ENCODE data around the gene CAB39L.
A peak's percentile ranks its signal among the peaks of the same experiment; 100 is the strongest.

CAB39L gene

DNA sequence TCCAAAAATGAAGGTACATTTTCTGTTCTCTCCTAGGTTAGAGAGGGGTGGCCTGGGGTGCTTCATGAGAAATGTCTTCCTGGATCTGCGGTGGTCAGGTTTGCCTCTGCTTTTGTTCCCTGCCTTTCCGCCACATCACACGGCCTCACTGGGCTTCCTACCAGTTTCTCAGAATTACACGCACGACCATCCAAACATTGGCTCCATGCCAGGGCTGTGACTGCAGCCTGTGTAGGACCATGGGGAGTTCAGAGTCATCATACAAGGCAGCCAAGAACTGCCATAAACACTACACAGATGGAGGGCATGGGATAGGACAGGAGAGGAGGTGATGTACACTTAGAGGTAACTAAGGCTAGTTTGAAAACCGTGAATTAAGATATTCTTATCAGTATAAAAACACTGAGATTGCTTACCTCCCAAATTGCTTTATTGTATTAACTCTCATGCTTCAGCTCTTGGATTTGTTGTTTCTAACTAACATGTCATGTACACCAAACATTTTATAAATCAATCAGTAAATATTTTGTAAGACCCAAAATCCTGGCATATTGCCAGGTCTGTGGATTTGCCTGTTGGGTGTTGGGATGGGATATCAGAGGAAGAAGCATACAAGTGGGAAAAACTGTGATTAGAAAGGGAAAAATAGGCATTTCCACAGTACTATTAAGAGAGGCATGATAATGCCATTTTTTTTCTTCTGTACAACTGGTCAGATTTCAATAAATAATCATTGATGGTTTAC lies 150.9 kb downstream of the CAB39L start:
- peak; percentile 92 for DNase-seq (ENCODE audit: low read depth)
- TF ChIP-seq, protein P1, sequence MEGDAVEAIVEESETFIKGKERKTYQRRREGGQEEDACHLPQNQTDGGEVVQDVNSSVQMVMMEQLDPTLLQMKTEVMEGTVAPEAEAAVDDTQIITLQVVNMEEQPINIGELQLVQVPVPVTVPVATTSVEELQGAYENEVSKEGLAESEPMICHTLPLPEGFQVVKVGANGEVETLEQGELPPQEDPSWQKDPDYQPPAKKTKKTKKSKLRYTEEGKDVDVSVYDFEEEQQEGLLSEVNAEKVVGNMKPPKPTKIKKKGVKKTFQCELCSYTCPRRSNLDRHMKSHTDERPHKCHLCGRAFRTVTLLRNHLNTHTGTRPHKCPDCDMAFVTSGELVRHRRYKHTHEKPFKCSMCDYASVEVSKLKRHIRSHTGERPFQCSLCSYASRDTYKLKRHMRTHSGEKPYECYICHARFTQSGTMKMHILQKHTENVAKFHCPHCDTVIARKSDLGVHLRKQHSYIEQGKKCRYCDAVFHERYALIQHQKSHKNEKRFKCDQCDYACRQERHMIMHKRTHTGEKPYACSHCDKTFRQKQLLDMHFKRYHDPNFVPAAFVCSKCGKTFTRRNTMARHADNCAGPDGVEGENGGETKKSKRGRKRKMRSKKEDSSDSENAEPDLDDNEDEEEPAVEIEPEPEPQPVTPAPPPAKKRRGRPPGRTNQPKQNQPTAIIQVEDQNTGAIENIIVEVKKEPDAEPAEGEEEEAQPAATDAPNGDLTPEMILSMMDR (IDR thresholded peaks at IDR 0.05; ENCODE audit: low read length, missing control alignments) = no peak
- H3K4me3 ChIP-seq (replicated peaks; ENCODE audit: low read depth, low read length) = no peak overlapping the region

DNA sequence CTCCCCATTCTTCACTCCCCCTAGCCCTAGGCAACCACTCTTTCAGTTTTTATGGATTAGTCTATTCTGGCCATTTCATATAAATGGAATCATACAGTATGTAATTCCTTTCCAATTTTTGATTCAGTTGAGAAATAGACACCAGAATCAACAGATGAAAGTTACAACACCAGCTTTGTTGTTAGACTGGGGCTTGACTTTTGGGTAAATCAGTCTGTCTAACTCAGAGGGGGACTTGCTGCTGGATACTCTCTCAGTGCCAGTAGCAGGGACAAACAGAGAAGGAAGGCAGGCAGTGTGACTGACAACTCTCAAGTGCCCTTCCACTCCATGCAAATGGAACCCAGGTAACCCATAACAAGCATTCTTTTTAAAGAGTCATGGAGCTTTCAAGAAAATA lies 155.4 kb downstream of the CAB39L start:
- H3K4me3 ChIP-seq (replicated peaks; ENCODE audit: low read depth, low read length) = no peak overlapping the region
- TF ChIP-seq, protein P1 (IDR thresholded peaks at IDR 0.05; ENCODE audit: low read length, missing control alignments) = no peak
- DNase-seq (ENCODE audit: low read depth) = no peak

DNA sequence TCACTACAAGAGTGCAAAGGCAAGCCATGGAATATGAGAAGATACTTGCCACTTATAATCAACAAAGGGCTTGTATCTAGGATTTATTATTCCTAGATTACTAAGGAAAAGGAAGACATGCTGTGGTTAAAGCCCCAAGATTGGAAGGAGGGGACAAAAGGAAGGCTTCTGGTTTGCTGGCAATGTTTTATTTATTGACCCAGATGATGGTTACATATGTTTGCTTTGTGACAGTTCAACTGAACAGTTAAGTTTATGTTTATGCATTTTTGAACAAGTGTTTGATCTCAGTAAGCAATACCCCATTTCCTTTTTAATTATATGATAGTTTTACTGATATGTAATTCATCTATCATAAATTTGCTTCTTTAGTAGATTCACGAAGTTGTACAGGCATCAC lies 155.9 kb downstream of the CAB39L start:
- TF ChIP-seq, protein P1 (IDR thresholded peaks at IDR 0.05; ENCODE audit: low read length, missing control alignments) = no peak
- H3K4me3 ChIP-seq (replicated peaks; ENCODE audit: low read depth, low read length) = no peak overlapping the region
- DNase-seq (ENCODE audit: low read depth) = no peak

DNA sequence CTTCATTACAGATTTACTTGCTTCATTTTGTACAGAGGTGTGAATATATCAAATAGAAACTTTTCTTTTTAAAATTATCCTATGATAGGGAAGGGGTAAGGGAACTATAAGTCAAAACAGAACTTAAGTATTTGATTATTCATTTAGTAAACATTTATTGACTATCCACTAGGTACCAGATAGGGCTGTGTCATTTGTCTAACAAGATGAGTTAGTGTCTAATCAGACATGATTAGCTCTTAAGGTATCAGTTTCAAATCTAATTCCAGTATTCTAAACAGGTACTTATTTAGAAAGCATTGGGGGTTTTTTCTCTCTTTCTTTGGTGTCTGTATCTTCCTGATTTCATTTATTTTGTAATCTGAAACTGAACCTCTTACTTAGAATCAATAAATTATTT lies 164.0 kb downstream of the CAB39L start:
- TF ChIP-seq, protein P1 (IDR thresholded peaks at IDR 0.05; ENCODE audit: low read length, missing control alignments) = no peak
- H3K4me3 ChIP-seq (replicated peaks; ENCODE audit: low read depth, low read length) = no peak overlapping the region
- DNase-seq (ENCODE audit: low read depth) = no peak

DNA sequence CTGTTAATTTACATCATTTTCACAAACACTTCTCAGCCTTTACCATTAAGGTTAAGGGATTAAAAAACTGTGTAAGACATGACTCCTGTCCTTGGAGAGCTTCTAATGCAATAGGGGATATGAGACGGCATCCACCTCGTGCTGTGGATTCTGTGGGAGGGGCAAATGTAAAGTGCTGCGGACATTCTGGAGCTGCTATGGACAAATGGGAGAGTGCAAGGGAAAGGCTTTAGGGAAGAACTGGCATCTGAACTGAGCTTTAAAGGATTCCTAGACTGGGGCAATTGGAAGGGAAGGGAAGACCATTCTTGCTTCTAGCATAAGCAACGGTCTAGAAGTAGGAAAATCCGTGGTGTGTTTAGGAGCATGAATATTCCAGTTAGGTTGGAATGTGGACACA lies 164.8 kb downstream of the CAB39L start:
- H3K4me3 ChIP-seq (replicated peaks; ENCODE audit: low read depth, low read length) = no peak overlapping the region
- TF ChIP-seq, protein P1 (IDR thresholded peaks at IDR 0.05; ENCODE audit: low read length, missing control alignments) = no peak
- no peak for DNase-seq (ENCODE audit: low read depth)

DNA sequence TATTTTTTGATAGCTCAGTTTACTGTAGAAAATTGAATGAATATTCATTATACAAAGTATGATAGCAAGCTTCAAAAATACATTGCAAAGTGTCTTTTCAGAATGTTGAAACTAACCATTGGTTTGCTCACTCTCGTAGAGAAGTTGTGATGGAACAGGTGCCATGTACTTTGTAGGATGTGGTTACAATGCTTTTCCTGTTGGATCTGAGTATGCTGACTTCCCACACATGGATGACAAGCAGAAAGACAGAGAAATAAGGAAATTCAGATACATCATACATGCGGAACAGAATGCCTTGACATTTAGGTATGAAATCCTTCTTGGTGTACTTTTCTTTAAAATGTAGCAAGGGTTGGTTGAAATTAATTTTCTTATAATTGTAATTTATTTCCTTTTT lies 165.7 kb downstream of the CAB39L start:
- TF ChIP-seq, protein P1 (IDR thresholded peaks at IDR 0.05; ENCODE audit: low read length, missing control alignments) = no peak
- DNase-seq (ENCODE audit: low read depth) = no peak
- H3K4me3 ChIP-seq (replicated peaks; ENCODE audit: low read depth, low read length) = no peak overlapping the region

DNA sequence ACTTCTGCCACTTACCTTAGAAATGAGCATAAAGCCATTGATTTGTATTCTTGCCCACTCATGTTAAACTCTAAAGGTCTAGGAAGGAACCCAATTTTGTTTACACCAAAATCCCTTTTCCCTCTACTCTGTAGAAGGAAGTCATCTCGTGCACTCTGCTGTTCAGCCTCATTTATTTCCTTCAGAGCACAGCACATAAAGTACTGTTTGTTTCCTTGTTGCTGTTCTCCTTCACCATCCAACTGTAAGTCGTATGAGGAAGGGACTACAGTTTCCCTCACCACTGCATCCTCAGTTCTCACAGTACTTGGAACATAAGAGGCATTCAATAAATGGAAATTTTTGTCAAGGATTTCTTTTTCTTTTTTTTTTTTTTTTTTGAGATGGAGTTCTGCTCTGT lies 171.6 kb downstream of the CAB39L start:
- TF ChIP-seq, protein P1 (IDR thresholded peaks at IDR 0.05; ENCODE audit: low read length, missing control alignments) = no peak
- no peak for DNase-seq (ENCODE audit: low read depth)
- H3K4me3 ChIP-seq (replicated peaks; ENCODE audit: low read depth, low read length) = no peak overlapping the region

Measured in fibroblast of pulmonary artery (primary cell).